Activated naive CD4-positive, alpha-beta T cell (primary cell): ENCODE data around the gene HDAC4.

Experiments
- DNase-seq, 4 experiments: peaks; one replicate each; lab custom pipeline; 2025; lab: John Stamatoyannopoulos, UW

HDAC4 gene

GRCh38 chr2:239201531-239201876 lies 199.3 kb downstream of the HDAC4 start:
- DNase-seq = no peak

- no peak for DNase-seq
These were observed 199.9 kb downstream of the HDAC4 start for GRCh38 chr2:239200646-239201530.

GRCh38 chr2:239199041-239199768 lies 201.6 kb downstream of the HDAC4 start:
- DNase-seq = no peak

GRCh38 chr2:239198221-239198620 lies 202.6 kb downstream of the HDAC4 start:
- no peak for DNase-seq

GRCh38 chr2:239197146-239197545 lies 203.7 kb downstream of the HDAC4 start:
- DNase-seq = no peak

GRCh38 chr2:239196474-239197021 lies 204.3 kb downstream of the HDAC4 start:
- no peak for DNase-seq

GRCh38 chr2:239195992-239196391 lies 204.8 kb downstream of the HDAC4 start:
- no peak for DNase-seq

- no peak for DNase-seq
These were observed 205.4 kb downstream of the HDAC4 start for GRCh38 chr2:239195318-239195871.

- DNase-seq = no peak
These were observed 206.0 kb downstream of the HDAC4 start for GRCh38 chr2:239194731-239195317.

GRCh38 chr2:239193925-239194677 lies 206.7 kb downstream of the HDAC4 start:
- no peak for DNase-seq

- DNase-seq = no peak
These were observed 207.4 kb downstream of the HDAC4 start for GRCh38 chr2:239193401-239193811.

- DNase-seq = no peak
These were observed 207.8 kb downstream of the HDAC4 start for GRCh38 chr2:239192975-239193374.

- DNase-seq = no peak
These were observed 208.4 kb downstream of the HDAC4 start for GRCh38 chr2:239192456-239192855.

GRCh38 chr2:239190921-239191885 lies 209.6 kb downstream of the HDAC4 start:
- DNase-seq = no peak

- no peak for DNase-seq
These were observed 210.5 kb downstream of the HDAC4 start for GRCh38 chr2:239190361-239190760.

GRCh38 chr2:239189711-239190131 lies 211.1 kb downstream of the HDAC4 start:
- DNase-seq = no peak

GRCh38 chr2:239188536-239188935 lies 212.3 kb downstream of the HDAC4 start:
- DNase-seq = no peak

GRCh38 chr2:239187464-239188253 lies 213.2 kb downstream of the HDAC4 start:
- no peak for DNase-seq
